Activated CD4-positive, CD25-positive, alpha-beta regulatory T cell treated with anti-CD3 and anti-CD28 coated beads, Interleukin-2, amount 50 U/mL, for 72 hours (primary cell): Measurements from ENCODE around the gene TLN1.

ENCODE experiments used
- DNase-seq: peaks from one replicate; pipeline ENCODE4 v3.0.0; 2021

TLN1 gene

GRCh38 chr9:35683323-35683722 lies 48.7 kb downstream of the TLN1 start:
- DNase-seq: no peak

- DNase-seq: no peak
These were observed 49.3 kb downstream of the TLN1 start for GRCh38 chr9:35682520-35683315.

GRCh38 chr9:35682051-35682450 lies 49.9 kb downstream of the TLN1 start:
- DNase-seq: no peak

GRCh38 chr9:35681341-35682002 lies 50.5 kb downstream of the TLN1 start:
- DNase-seq: no peak

- no peak for DNase-seq
These were observed 51.5 kb downstream of the TLN1 start for GRCh38 chr9:35680331-35681105.

- no peak for DNase-seq
These were observed 52.1 kb downstream of the TLN1 start for GRCh38 chr9:35679766-35680330.

- no peak for DNase-seq
These were observed 52.9 kb downstream of the TLN1 start for GRCh38 chr9:35679091-35679490.

GRCh38 chr9:35675732-35676392 lies 56.1 kb downstream of the TLN1 start:
- DNase-seq: peak; percentile 46

- DNase-seq: no peak
These were observed 56.8 kb downstream of the TLN1 start for GRCh38 chr9:35675204-35675603.

- DNase-seq: no peak
These were observed 58.0 kb downstream of the TLN1 start for GRCh38 chr9:35674025-35674361.

- DNase-seq: no peak
These were observed 58.6 kb downstream of the TLN1 start, which contains the start of gene CA9 for GRCh38 chr9:35673132-35674024. TSS of gene CA9 (plus strand) at chr9:35673928. CDS start at chr9:35673960, 32 bp downstream.

- DNase-seq: no peak
These were observed 62.5 kb downstream of the TLN1 start for GRCh38 chr9:35669331-35670145.

GRCh38 chr9:35667939-35668338 lies 64.1 kb downstream of the TLN1 start:
- no peak for DNase-seq

GRCh38 chr9:35666549-35666948 lies 65.4 kb downstream of the TLN1 start:
- DNase-seq: no peak

GRCh38 chr9:35666045-35666444 lies 66.0 kb downstream of the TLN1 start:
- DNase-seq: no peak

GRCh38 chr9:35665471-35665818 lies 66.5 kb downstream of the TLN1 start:
- no peak for DNase-seq

- DNase-seq: peak; percentile 76
These were observed 67.2 kb downstream of the TLN1 start, which contains the start of gene ARHGEF39 for GRCh38 chr9:35664531-35665470. TSS of gene ARHGEF39 (minus strand) at chr9:35665195. CDS start at chr9:35665169, 26 bp downstream.

GRCh38 chr9:35662437-35662836 lies 69.6 kb downstream of the TLN1 start:
- no peak for DNase-seq

GRCh38 chr9:35661756-35662350 lies 70.1 kb downstream of the TLN1 start:
- no peak for DNase-seq
